ENCODE results near the gene EEPD1. TPM values are rescaled to one million over a fixed set of nuclear protein-coding genes. Genes with fewer than 3 reads are reported as not detected.

Gene EEPD1
- total RNA-seq, 1 donor from 2014 or later = 5.4 TPM

DNA sequence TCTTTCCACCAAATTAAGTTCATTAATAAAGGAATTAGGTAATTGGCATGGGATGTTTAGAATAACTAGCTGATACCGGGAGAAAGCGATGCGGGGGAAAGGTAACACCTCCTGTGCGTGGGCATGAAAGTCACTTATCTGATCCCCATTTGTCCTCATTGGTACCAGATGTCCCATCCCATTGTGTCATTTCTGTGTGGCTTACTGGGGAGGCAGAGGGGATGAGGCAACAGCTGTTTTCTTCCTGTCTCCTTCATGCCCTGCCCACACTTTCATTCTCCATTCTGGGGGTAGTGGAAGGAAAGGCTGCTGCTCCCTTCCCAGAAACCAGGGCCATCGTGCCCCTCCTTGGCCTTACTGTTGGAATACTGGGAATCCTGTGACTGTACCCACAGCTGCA lies 27.1 kb downstream of the EEPD1 start:
- no peaks in the 10 kb centered on the region for H3K9me3 ChIP-seq (ENCODE audit: insufficient read depth, low read depth, low read length)
- H3K27me3 Mint-ChIP-seq (ENCODE audit: low read depth, unreplicated experiment) = no peaks in the 10 kb centered on the region
- no peaks in the 10 kb centered on the region for H3K79me2 ChIP-seq (ENCODE audit: insufficient read depth, low read length)
- H3K9me3 Mint-ChIP-seq (ENCODE audit: unreplicated experiment) = no peaks in the 10 kb centered on the region
- no peak overlapping the region for H3K4me3 Mint-ChIP-seq (ENCODE audit: unreplicated experiment)
- H3K4me3 ChIP-seq (ENCODE audit: insufficient read depth, low read depth, low read length) = no peak overlapping the region
- peaks cover 18% of the 10 kb centered on the region for H3K4me1 Mint-ChIP-seq (ENCODE audit: low read depth, unreplicated experiment)
- TF ChIP-seq EZH2 (IDR thresholded peaks at IDR 0.05; ENCODE audit: insufficient read depth, low read length) = no peak
- no peak for TF ChIP-seq CTCF (IDR thresholded peaks at IDR 0.05; ENCODE audit: insufficient read depth, low read depth, low read length)
- no peak overlapping the region for H2AFZ ChIP-seq (ENCODE audit: low read depth, low read length)
- no peak overlapping the region for H3K27ac ChIP-seq (ENCODE audit: low read depth, low read length)
- no peaks in the 10 kb centered on the region for H3K27me3 ChIP-seq (ENCODE audit: insufficient read depth, low read length)
- DNase-seq (ENCODE audit: low read depth) = no peak
- H3K9ac ChIP-seq (ENCODE audit: low read length) = no peak overlapping the region
- H3K27ac Mint-ChIP-seq (ENCODE audit: unreplicated experiment) = no peak overlapping the region
- H3K36me3 Mint-ChIP-seq (ENCODE audit: low read depth, unreplicated experiment) = peaks cover 6% of the 10 kb centered on the region
- H3K36me3 ChIP-seq (ENCODE audit: insufficient read depth, low read length) = no peaks in the 10 kb centered on the region
- H4K20me1 ChIP-seq (ENCODE audit: insufficient read depth, low read length) = peaks cover 3% of the 10 kb centered on the region
- no peak for FAIRE-seq
- no peaks in the 10 kb centered on the region for H3K4me1 ChIP-seq (ENCODE audit: insufficient read depth, low read length)
- no peak overlapping the region for H3K4me2 ChIP-seq (ENCODE audit: low read length)

- FAIRE-seq = no peak
- no peak overlapping the region for H3K27ac Mint-ChIP-seq (ENCODE audit: unreplicated experiment)
- no peak for TF ChIP-seq CTCF (IDR thresholded peaks at IDR 0.05; ENCODE audit: insufficient read depth, low read depth, low read length)
- no peak for TF ChIP-seq EZH2 (IDR thresholded peaks at IDR 0.05; ENCODE audit: insufficient read depth, low read length)
Measured at GRCh38 chr7:36181668-36182067, 28.6 kb downstream of the EEPD1 start.

GRCh38 chr7:36182854-36183604 lies 30.0 kb downstream of the EEPD1 start:
- H3K27me3 ChIP-seq (ENCODE audit: insufficient read depth, low read length) = no peaks in the 10 kb centered on the region
- peaks cover 1% of the 10 kb centered on the region for H4K20me1 ChIP-seq (ENCODE audit: insufficient read depth, low read length)
- H3K36me3 Mint-ChIP-seq (ENCODE audit: low read depth, unreplicated experiment) = peaks cover 2% of the 10 kb centered on the region
- H3K9ac ChIP-seq (ENCODE audit: low read length) = no peak overlapping the region
- H3K4me1 Mint-ChIP-seq (ENCODE audit: low read depth, unreplicated experiment) = peaks cover 24% of the 10 kb centered on the region
- no peak overlapping the region for H3K4me3 ChIP-seq (ENCODE audit: insufficient read depth, low read depth, low read length)
- H3K27me3 Mint-ChIP-seq (ENCODE audit: low read depth, unreplicated experiment) = no peaks in the 10 kb centered on the region
- H3K4me2 ChIP-seq (ENCODE audit: low read length) = no peak overlapping the region
- no peak overlapping the region for H3K27ac Mint-ChIP-seq (ENCODE audit: unreplicated experiment)
- H3K79me2 ChIP-seq (ENCODE audit: insufficient read depth, low read length) = no peaks in the 10 kb centered on the region
- DNase-seq (ENCODE audit: low read depth) (no peak), FAIRE-seq (no peak)
- no peaks in the 10 kb centered on the region for H3K4me1 ChIP-seq (ENCODE audit: insufficient read depth, low read length)
- H3K9me3 Mint-ChIP-seq (ENCODE audit: unreplicated experiment) = no peaks in the 10 kb centered on the region
- no peaks in the 10 kb centered on the region for H3K9me3 ChIP-seq (ENCODE audit: insufficient read depth, low read depth, low read length)
- TF ChIP-seq EZH2 (IDR thresholded peaks at IDR 0.05; ENCODE audit: insufficient read depth, low read length) (no peak), CTCF (IDR thresholded peaks at IDR 0.05; ENCODE audit: insufficient read depth, low read depth, low read length) (no peak)
- no peak overlapping the region for H3K27ac ChIP-seq (ENCODE audit: low read depth, low read length)
- no peak overlapping the region for H2AFZ ChIP-seq (ENCODE audit: low read depth, low read length)
- H3K4me3 Mint-ChIP-seq (ENCODE audit: unreplicated experiment) = no peak overlapping the region
- H3K36me3 ChIP-seq (ENCODE audit: insufficient read depth, low read length) = no peaks in the 10 kb centered on the region

More at GRCh38 chr7:36181668-36182067, 28.6 kb downstream of the EEPD1 start:
- Histone ChIP-seq H3K36me3 (ENCODE audit: insufficient read depth, low read length) (no peaks in the 10 kb centered on the region), H3K9me3 (ENCODE audit: insufficient read depth, low read depth, low read length) (no peaks in the 10 kb centered on the region), H3K9ac (ENCODE audit: low read length) (no peak overlapping the region), H2AFZ (ENCODE audit: low read depth, low read length) (no peak overlapping the region), H3K79me2 (ENCODE audit: insufficient read depth, low read length) (no peaks in the 10 kb centered on the region), H3K4me1 (ENCODE audit: insufficient read depth, low read length) (no peaks in the 10 kb centered on the region), H3K4me3 (ENCODE audit: insufficient read depth, low read depth, low read length) (no peak overlapping the region), H3K27ac (ENCODE audit: low read depth, low read length) (no peak overlapping the region), H3K27me3 (ENCODE audit: insufficient read depth, low read length) (no peaks in the 10 kb centered on the region), H4K20me1 (ENCODE audit: insufficient read depth, low read length) (peaks cover 3% of the 10 kb centered on the region), H3K4me2 (ENCODE audit: low read length) (no peak overlapping the region)
- DNase-seq (ENCODE audit: low read depth) = no peak
- Mint-ChIP-seq H3K36me3 (ENCODE audit: low read depth, unreplicated experiment) (peaks cover 6% of the 10 kb centered on the region), H3K4me1 (ENCODE audit: low read depth, unreplicated experiment) (peaks cover 24% of the 10 kb centered on the region), H3K4me3 (ENCODE audit: unreplicated experiment) (no peak overlapping the region), H3K27me3 (ENCODE audit: low read depth, unreplicated experiment) (no peaks in the 10 kb centered on the region), H3K9me3 (ENCODE audit: unreplicated experiment) (no peaks in the 10 kb centered on the region)

Data from astrocyte (in vitro differentiated cells and primary cell).